Right hindlimb (tissue), 1 donor: ENCODE data around the gene MAN1C1.
"Not testable (repeated sequence)": the region's sequence is repeated elsewhere in the genome, so short reads cannot be mapped to it uniquely, and the experiment has no call there.

ENCODE experiments used
- DNase-seq: peaks from one replicate; pipeline ENCODE4 v3.0.0-alpha.2; 2018

MAN1C1 gene

DNA sequence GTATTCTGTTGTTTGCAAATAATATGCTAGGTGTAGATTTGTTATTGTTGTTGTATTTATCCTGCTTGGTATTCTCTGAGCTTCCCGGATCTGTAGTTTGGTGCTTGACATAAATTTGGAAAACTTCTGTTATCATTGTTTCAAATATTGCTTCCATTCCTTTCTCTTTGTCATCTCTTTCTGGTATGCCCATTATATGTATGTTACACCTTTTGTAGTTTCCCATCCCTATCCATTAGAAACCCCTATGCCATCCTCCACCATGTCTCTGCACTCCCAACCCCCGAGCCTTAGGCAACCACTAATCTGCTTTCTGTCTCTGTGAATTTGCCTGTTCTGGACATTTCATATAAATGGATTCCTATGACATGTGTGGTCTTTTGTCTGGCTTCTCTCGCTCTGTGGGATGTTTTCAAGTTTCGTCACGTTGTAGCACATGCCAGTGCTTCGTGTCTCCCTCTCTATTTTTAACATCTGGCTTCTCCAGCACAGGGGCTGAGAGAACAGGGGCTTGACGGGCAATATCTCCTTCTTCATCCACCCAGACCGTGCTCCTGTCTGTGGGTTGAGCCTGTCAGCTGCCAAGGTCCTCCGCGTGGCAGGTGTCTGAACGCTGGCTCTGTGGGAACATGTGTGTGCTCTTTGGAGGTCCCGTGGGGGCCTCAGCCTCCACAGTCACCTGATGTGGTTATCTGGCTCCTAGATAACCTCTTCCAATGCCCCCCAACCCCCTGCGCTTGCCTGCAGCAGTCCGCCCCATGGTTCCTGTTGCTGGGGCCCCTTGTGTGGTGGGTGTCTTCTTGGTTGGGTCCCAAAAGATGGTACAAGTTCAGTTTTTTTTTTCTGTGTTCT, 32.8 kb upstream of the MAN1C1 start:
- DNase-seq, result no peak

DNA sequence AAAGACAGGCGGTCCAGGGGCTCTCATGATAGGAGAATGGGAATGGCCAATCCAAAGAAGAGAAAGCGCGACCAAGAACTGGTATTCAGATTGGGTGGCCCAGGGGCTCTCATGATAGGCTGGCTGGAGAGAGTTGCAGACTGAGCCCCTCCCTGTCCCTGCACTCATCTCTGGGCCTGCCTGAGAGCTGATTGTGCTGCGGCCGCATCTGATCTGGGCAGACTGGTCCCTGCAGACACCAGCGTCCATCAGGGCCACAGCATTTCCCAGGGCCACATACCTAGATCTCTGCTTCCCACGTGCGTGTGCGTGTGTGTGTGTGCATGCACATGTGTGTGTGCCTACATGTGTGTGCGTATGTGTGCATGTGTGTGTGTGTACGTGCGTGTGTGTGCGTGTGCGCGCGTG, 30.4 kb upstream of the MAN1C1 start:
- no peak for DNase-seq

DNA sequence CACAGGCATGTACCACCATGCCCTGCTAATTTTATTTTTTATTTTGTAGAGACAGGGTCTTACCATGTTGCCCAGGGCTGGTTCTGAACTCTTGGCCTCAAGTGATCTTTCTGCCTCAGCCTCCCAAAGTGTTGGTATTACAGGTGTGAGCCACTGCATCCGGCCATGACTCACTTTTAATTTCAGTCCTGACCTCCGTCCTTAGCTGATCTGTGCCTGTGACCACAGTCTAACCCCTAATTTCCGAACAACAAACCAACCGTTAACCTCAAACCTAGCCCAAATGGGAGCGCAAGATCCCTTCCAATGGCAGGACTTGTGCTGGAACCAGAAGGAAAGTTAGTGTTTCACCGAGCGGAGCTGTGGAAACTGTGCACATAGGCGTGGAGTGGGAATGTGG, 29.3 kb upstream of the MAN1C1 start:
- DNase-seq, result no peak

DNA sequence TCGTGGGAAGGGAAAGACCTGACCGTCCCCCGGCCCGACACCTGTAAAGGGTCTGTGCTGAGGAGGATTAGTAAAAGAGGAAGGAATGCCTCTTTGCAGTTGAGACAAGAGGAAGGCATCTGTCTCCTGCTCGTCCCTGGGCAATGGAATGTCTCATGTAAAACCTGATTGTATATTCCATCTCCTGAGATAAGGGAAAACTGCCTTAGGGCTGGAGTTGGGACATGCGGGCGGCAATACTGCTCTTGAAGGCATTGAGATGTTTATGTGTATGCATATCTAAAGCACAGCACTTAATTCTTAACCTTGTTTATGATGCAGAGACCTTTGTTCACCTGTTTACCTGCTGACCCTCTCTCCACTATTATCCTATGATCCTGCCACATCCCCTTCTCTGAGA, 28.4 kb upstream of the MAN1C1 start:
- not testable (repeated sequence) for DNase-seq

DNA sequence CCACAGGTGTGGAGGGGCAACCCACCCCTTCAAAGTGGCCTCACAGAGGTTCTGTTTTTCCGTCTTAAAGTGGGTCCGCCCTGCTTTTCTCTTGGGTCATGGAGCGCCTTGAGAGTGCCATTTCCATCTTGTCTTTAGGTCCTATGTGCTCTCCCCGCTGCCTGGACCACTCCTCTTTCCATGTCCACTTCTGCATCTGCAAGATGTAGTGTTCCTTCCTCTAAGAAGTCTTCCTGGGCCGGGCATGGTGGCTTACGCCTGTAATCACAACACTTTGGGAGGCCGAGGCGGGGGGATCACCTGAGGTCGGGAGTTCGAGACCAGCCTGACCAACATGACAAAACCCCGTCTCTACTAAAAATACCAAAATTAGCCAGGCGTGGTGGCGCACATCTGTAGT, 27.8 kb upstream of the MAN1C1 start:
- DNase-seq, result not testable (repeated sequence)

DNA sequence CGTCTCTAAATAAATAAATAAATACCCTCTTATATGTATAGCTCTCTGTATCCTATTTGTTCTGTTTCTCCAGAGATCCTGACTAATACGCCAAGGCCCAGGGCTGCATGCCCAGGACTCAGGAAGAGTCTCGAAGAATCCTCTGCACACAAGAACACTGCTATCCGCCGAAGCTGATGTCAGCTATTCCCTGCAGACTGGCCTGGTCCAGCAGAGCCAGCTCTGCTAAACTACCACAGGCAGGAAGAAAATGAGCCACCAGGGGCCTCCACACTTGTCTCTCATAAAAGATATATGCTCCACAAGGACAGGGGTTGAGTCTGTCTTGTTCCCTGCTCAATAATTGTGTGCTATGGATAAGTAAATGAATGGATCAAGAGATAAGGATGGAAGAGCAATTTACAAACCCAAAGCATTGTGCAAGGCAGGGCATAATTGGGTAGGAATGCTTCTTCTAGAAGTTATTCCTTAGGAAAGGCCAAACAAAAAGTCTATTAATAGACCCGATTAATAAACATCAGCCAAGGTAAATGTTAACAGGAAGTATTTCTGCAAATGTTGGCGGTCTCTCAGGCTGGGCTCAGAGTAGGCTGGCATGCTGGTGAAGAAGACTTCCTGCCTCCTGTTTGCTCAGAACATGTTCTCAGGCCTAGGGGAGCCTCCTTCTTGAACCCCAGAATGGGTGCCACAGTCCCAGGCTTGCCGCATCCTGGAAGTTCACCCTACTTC, 26.3 kb upstream of the MAN1C1 start:
- no peak for DNase-seq

DNA sequence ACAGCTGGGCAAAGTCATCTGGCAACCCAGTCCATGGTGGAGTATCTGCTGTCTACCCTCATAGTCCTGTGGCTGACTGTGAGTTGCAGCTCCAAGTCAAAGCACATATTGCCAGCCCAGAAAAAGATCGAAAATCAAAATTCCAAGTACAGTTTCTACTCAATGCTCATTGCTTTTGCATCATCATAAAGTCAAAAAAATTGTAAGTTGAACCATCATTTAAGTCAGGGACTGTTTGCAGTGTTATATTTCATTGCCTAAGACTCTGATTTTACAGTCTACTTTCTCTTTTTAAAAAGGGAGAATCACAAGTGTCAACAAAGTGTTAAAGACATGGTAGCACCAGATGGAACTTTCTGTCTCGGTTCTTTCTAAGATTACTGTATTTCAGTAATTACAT, 22.7 kb upstream of the MAN1C1 start:
- no peak for DNase-seq

DNA sequence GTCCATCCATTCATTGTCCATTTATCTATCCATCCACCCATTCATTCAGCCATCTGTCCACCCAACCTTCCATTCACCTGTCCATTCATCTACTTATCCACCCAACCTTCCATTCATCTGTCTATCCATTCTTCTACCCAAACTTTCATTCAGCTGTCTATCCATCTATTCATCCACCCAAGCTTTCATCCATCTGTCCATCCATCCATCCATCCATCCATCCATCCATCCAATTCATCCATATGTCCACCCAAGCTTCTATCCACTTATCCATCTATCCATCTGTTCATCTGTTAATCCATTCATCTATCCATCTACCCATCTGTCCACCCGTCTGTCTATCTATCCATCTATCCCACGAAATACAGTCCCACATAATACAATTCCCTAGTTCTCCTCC, 21.6 kb upstream of the MAN1C1 start:
- no peak for DNase-seq

DNA sequence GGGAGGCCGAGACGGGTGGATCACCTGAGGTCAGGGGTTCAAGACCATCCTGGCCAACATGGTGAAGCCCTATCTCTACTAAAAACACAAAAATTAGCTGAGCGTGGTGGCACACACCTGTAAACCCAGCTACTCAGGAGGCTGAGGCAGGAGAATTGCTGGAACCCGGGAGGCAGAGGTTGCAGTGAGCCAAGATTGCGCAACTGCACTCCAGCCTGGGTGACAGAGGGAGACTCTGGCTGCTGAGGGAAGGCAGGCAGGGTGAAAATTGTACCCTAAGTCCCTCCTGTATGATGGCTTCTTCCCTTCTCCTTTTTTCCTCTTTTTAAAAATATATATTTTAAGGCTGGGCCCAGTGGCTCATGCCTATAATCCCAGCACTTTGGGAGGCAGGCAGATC, 19.9 kb upstream of the MAN1C1 start:
- not testable (repeated sequence) for DNase-seq

DNA sequence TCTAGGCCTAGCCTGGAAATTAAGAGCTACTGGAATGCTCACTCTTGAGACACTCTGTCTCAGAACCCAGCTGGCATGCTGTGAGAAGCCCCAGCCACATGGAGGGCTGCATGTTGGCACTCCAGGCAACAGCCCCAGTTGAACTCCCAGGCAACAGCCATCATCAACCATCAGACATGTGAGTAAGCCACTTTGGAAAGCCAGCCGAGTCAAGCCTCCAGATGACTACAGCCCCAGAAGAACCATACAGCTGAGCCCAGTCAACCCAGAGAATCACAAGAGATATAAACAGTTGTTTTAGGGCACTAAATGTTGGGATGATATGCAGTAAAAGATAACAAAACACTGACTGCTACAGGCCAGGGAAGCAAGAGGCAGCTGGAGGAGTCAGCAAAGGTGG, 17.7 kb upstream of the MAN1C1 start:
- no peak for DNase-seq

DNA sequence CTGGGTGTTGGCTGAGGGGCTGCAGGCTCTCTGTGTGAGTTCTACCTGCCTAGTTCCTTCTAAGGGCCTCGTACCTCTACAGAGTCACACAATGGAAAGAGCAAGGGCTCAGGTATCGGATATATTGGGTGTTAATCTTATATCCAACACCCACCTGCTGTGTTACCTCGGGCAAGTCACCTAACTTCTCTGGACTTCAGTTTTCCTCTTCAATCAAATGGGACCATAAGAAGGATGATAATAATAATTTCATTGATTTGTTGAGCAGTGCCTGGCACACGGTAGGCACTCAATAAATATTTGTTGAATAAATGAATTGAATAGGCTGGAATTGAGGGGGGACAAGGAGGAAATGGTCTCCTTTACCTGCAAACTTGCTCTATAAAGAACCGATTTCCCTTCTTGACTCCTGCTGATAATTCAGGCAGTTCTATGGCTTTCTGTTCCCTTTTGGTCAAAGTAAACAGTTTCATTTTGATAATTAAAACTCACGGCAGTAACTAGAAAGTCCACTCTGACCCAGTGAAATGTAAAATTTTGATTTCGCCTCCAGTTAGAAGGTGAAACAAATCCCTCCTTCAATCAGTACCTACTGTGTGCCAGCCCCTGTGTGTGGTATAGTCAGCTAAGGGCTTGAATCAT, 16.5 kb upstream of the MAN1C1 start:
- no peak for DNase-seq

DNA sequence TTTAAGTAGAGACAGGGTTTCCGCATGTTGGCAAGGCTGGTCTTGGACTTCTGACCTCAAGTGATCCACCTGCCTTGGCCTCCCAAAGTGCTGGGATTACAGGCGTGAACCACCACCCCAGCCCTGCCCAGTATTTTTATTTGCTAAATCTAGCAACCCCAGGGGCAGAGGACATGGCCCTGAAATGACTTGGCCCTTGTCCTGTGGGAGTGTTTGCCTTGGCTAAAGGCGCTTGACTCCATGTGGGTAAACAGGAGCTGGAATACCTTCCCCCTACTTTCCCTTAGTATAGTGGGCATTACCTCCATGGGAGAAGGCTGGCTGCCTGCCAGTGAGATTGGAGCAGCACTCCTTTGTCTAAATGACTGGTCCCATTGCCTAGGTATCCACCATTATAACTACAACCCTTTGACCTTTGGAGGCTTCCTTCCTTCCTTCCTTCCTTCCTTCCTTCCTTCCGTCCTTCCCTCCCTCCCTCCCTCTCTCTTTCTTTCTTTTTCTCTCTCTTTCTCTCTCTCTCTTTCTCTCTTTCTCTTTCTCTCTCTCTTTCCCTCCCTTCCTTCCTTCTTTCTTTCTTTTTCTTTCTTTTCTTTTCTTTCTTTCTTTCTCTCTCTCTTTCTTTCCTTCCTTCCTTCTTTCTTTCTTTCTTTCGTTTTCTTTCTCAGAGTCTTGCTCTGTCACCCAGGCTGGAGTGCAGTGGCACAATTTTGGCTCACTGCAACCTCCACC, 15.5 kb upstream of the MAN1C1 start:
- not testable (repeated sequence) for DNase-seq

DNA sequence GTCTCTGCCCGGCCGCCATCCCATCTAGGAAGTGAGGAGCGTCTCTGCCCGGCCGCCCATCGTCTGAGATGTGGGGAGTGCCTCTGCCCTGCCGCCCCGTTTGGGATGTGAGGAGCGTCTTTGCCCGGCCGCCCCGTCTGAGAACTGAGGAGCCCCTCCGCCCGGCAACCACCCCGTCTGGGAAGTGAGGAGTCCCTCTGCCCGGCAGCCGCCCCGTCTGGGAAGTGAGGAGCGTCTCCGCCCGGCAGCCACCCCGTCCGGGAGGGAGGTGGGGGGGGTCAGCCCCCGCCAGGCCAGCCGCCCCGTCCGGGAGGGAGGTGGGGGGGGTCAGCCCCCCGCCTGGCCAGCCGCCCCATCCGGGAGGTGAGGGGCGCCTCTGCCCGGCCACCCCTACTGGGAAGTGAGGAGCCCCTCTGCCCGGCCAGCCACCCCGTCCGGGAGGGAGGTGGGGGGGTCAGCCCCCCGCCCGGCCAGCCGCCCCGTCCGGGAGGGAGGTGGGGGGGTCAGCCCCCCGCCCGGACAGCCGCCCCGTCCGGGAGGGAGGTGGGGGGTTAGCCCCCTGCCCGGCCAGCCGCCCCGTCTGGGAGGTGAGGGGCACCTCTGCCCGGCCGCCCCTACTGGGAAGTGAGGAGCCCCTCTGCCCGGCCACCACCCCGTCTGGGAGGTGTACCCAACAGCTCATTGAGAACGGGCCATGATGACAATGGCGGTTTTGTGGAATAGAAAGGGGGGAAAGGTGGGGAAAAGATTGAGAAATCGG, 12.6 kb upstream of the MAN1C1 start:
- not testable (repeated sequence) for DNase-seq

DNA sequence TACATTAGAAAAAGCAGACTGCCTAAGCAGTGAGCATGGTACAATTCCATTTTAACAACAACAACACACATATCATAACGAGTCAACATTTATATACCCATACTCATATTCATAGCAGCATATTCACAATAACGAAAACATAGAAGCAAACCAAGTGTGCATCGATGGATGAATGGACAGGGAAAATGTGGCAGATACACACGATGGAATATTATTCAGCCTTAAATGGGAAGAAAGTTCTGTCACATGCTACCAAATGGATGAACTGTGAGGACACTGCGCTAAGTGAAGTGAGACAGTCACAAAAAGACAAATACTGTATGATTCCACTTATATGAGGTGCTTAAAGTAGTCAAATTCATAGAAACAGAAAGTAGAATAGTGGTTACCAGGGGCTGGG, 9.5 kb upstream of the MAN1C1 start:
- DNase-seq, result no peak

DNA sequence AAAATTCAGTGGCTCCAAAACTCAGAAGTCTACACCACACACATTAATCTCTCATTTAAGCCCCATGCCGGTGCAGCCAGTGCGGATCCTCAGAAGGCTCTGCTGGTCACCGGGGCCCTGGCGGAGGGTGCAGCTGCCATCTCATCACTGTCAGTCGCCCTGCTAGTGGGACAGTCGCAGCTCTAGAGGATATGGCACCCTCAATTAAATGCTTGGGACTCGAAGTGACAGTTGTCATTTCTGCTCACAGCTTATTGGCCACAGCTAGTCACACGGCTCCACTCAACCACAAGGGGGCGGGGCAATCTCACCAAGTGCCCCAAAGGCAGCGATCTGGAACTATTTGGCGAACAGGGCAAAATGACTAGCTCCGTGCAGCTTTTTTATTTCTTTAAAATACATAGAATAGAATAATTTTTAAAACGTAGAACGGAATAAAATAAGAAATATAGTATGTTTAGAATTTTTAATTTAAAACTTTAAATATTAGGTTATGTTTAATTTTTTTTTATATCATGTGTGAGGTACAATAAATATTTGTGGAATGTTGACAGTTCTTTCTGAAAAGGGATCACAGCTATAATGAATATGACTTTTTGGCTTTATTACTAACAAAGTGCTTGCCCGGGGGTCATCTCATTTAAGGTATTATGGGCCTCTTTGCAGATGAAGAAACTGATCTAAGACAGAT, 8.0 kb upstream of the MAN1C1 start:
- peak; percentile 83 for DNase-seq

DNA sequence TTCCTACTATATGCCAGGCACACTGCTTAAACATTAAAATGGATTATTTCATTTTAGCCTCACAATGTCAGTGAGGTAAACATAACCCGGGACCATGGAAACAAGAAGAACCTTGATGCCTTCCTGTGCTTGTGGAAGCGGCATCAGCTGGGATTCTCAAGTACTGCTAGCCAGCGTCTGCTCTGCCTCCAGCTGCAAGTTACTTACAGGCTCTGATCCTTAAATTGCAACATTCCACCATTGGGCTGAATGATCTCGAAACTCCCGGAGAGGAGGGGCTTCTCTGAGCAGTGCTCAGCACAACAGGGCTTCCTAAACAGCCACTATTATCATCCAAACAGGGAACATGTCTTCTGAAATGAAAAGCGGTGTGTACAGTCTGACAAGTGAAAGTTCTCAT, 6.7 kb upstream of the MAN1C1 start:
- DNase-seq, result no peak

DNA sequence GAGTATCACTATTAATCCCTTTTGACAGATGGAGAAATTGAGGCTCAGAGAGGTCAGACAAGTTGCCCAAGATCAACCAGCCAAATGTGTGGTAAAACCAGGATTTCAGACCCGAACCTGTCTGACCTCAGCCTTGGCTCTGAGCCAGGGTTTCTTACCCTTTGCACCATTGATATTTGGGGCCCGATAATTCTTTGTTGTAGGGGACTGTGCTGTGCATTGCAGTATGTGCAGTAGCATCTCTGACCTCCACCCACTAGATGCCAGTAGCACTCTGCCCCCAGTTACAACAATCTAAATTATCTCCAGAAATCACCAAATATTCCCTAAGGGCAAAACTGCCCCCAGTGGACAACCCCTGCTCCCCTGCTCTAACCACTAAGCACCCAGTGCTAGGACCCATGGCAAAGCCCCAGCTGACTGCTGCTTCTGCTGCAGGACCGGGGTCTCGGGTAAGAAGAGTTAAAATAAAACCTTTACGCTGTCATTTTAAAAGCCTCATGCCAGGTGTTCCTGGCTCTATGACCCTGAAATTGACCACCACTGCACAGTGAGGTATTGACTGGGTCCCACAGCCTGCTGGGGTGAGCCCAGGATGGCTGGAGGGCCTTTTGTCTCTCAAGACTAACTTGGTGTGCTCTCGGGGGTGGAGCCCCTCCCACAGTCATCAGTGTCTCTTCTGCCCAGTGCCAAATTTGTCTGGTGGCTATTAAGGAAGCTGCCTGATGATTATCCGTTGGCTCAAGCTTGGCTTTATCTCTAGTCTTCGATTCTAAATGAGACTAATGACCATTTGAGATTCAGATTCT, 5.6 kb upstream of the MAN1C1 start:
- no peak for DNase-seq

DNA sequence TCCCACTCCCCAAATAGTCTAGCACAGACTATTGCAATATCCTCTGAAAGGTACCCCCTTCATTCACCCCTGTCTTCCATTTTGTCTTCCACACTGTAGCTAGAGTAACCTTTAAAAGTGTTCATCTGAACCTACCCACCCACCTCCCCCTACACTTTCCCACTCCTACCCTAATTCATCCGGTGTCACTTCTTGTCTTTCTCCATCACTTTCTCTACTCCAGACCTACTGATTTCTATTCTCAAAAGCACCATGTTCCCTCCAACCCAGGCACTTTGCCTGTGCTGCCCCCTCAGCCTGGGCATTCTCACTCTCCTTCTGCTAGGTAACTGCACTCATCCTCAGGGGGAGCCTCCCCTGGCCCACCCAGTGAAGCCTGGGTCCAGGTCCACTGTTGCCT, 4.7 kb upstream of the MAN1C1 start:
- DNase-seq, result no peak

DNA sequence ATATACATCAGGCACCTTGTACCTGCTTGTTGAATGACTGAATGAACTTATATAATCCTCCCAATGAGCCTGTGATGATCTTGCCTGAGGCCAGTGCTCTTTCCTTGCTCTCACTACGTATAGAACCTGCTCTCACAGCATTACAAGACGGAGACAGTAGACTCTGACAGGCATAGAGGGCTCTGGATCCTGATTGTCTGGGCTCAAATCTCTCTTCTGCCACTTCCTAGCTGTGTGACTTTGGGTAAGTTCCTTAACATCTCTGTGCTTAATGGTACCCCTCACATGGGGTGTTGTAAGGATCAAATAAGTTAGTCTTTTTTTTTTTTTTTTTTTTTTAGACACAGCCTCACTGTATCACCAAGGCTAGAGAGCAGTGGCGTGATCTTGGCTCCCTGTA, 4.2 kb upstream of the MAN1C1 start:
- no peak for DNase-seq

DNA sequence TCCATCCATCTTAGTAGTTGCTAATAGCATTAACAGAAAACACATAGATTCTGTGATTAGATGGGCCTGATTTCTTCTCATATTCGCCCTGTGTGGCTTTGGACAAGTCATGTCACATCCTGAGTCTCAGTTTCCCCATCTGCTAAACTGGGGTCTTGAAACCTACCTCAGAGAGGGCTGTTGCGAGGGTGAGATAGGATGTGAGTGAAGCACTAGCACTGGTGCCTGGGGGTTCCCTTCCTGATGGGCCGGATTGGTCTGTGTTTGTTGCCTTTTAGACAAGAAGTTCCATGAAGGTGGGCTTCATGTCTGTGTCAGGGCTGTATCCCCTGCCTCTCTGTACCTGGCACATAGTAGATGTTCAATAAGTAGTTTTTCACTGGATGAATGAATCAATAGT, 3.5 kb upstream of the MAN1C1 start:
- DNase-seq, result no peak
